Choroid plexus epithelial cell (primary cell): Measurements from ENCODE around the gene GALP.
"Not testable (repeated sequence)": the region's sequence is repeated elsewhere in the genome, so short reads cannot be mapped to it uniquely, and the experiment has no call there.

Source experiments
- DNase-seq: peaks from one replicate; pipeline ENCODE4 v3.0.0-alpha.2; 2010; ENCODE audit warnings: low read depth
- H3K4me3 ChIP-seq: 2 replicates; pipeline ENCODE4 v1.5.1; 2011; ENCODE audit warnings: low read depth, mild to moderate bottlenecking, control low read depth, low read length, moderate library complexity
- TF ChIP-seq, protein P1 (sequence below): conservative IDR thresholded peaks from 2 replicates; pipeline ENCODE4 v1.5.1; 2011; ENCODE audit warnings: low read depth, mild to moderate bottlenecking, control low read depth, inconsistent platforms, low read length, moderate library complexity

GALP gene

DNA sequence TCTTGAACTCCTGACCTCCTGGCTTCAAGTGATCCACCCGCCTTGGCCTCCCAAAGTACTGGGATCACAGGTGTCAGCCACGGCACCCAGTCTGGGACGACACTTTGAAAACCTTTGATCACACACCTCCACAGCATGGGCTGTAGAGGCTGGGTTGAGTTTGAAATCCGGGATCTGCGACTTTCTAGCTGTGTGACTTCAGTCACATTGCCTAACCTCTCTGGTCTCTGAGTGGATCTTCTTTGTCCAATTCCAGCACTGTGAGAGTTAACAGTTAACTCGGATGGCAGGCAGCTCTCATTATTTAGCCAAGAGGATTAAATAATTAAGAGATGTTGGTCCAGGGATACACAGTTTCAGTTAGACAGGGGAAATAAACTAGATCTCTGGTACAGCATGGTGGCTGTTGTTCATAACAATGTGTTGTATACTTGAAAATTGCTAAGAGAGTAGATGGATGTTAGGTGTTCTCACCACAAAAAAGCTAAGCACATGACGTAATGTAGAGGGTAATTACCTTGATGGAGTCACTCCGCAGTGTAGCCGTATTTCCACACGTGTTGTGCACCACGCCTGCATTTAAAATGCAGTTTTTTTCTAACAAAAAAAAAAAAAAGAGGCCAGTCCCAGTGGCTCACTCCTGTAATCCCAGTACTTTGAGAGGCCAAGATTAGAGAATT lies 1.9 kb downstream of the GALP start:
- no peak overlapping the region for H3K4me3 ChIP-seq
- DNase-seq, result no peak
- TF ChIP-seq, protein P1, sequence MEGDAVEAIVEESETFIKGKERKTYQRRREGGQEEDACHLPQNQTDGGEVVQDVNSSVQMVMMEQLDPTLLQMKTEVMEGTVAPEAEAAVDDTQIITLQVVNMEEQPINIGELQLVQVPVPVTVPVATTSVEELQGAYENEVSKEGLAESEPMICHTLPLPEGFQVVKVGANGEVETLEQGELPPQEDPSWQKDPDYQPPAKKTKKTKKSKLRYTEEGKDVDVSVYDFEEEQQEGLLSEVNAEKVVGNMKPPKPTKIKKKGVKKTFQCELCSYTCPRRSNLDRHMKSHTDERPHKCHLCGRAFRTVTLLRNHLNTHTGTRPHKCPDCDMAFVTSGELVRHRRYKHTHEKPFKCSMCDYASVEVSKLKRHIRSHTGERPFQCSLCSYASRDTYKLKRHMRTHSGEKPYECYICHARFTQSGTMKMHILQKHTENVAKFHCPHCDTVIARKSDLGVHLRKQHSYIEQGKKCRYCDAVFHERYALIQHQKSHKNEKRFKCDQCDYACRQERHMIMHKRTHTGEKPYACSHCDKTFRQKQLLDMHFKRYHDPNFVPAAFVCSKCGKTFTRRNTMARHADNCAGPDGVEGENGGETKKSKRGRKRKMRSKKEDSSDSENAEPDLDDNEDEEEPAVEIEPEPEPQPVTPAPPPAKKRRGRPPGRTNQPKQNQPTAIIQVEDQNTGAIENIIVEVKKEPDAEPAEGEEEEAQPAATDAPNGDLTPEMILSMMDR, result no peak

DNA sequence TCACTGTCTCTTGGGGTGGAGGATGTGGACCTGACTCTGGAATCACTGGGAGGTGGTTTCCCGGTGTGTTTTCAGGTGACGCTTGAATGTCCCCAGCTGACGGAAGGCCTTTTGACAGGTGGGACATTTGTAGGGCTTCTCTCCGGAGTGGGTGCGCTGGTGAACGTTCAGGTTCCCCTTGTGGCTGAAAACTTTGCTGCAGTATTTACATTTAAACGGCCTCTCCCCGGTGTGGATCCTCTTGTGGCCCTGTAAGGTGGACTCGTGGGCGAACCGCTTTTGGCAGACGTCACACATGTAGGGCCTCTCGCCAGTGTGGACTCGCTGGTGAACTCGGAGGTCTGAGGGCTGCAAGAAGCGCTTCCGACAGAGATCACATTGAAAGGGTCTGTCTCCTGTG lies 14.0 kb downstream of the GALP start:
- DNase-seq, result no peak
- no peak overlapping the region for H3K4me3 ChIP-seq
- TF ChIP-seq, protein P1, result no peak

DNA sequence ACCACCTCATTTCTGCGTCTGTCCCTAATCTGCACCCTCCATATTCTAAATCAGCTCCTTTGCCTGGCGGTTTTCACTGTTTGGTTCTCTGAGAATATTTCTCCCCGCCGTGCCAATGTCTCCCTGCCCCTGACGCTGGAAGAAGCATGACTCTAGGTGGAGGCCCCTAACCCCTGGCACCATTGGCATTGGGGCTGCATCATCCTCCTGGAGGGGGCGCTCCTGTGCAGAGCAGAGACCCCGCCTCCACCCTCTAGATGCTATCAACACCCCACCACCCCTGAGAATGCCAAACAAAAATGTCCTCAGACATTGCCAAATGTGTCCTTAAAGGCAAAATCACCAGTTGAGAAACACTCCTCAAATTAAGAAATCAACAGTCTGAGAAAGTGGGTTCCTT lies 15.3 kb downstream of the GALP start:
- no peak for DNase-seq
- TF ChIP-seq, protein P1, result no peak
- H3K4me3 ChIP-seq, result no peak overlapping the region

DNA sequence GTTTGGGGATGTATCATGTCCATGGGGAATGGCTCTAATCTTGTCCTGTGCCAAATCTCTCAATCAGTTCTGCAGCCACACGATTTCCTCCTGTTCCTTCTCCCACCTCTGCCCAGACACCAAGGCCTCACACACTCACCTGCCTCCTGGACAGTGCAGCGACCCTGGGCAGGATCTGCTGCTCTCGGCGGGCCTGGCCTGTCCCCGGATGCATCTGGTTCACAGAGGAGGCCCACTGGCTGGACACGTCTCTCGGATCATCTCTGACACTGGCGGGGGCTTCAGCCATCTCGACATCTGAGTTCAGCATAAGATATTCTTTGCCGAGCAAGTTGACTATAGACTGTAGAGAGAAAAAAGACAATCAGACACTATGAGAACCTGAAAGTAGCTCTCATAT lies 15.9 kb downstream of the GALP start:
- TF ChIP-seq, protein P1, result no peak
- DNase-seq, result no peak
- no peak overlapping the region for H3K4me3 ChIP-seq

DNA sequence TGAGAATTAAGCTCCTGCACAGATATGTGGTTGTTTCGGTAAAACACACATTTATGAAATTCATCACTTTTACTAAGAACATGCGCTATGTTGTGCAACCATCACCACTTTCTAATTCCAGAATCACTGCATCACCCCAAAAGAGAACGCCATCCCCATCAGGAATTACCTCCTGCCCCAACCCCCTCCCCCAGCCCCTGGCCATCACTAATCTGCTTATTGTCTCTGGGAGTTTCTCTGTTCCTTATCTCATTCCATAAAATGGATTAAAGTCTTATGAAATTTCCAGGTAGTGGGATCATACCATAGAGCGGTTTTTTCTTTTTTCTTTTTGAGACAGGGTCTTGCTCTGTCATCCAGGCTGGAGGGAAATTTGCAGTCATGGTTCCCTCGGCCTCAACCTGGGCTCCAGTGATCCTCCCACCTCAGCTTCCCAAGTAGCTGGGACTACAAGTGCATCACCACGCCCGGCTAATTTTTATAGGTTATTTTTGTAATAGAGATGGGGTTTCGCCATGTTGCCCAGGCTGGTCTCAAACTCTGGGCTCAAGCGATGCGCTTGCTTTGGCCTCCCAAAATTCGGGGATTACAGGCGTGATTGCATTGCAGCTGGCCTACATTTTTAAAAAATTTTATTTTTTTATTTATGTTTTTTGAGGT lies 18.3 kb downstream of the GALP start:
- no peak for DNase-seq
- no peak overlapping the region for H3K4me3 ChIP-seq
- TF ChIP-seq, protein P1, result no peak

- not testable (repeated sequence) for H3K4me3 ChIP-seq, DNase-seq
Measured at GRCh38 chr19:56197646-56198045, 21.8 kb downstream of the GALP start, which contains the start of gene ZSCAN5B. Gene ZSCAN5B, minus strand, starts transcription at chr19:56197783. Its CDS starts 4,731 bp downstream, at chr19:56193052.

GRCh38 chr19:56199687-56200086 lies 23.9 kb downstream of the GALP start:
- TF ChIP-seq, protein P1, result no peak
- no peak overlapping the region for H3K4me3 ChIP-seq
- no peak for DNase-seq
